Naive thymus-derived CD4-positive, alpha-beta T cell (primary cell): Measurements from ENCODE around the gene CNTN2. TPM values are rescaled to one million over a fixed set of nuclear protein-coding genes. Genes with fewer than 3 reads are reported as not detected.

ENCODE experiments used
- ATAC-seq: fragments of 150-1000 bp; cut with Tn5 transposase; 2 replicates; pipeline ENCODE4 v1.10.0; 2021; ENCODE audit warnings: mild to moderate bottlenecking, moderate library complexity
- CTCF ChIA-PET: fragments of 350-600 bp; sonication (Branson Sonifier 250); formaldehyde crosslinking; loops from one replicate; lab custom pipeline; 2021; ENCODE audit warnings: antibody characterized with exemption; lab: Charles Lee
- POLR2A ChIA-PET: fragments of 350-600 bp; sonication (Branson Sonifier 250); formaldehyde crosslinking; loops from one replicate; lab custom pipeline; 2021; ENCODE audit warnings: antibody characterized with exemption, inconsistent platforms; lab: Charles Lee
- DNase-seq, 9 donors: peaks; one replicate each; pipeline versions ENCODE4 v3.0.0 to v3.0.0-alpha.2; 2020 to 2022; ENCODE audit warnings: mixed read lengths in 1 of 9
- H3K27ac ChIP-seq: one replicate; pipeline ENCODE4 v1.7.0; 2013; ENCODE audit warnings: mild to moderate bottlenecking, low read depth, low read length, moderate library complexity
- H3K27me3 ChIP-seq, 2 donors: one replicate each; pipeline ENCODE4 v1.7.0; 2013; ENCODE audit warnings: low read length in 2 of 2, mild to moderate bottlenecking in 2 of 2, moderate library complexity in 2 of 2; ENCODE audit not compliant: control insufficient read depth in 2 of 2, insufficient read depth in 2 of 2
- H3K36me3 ChIP-seq, 3 experiments: 1 replicate in 2 of 3; 2 replicates in 1 of 3; pipeline ENCODE4 v1.7.0; 2013; ENCODE audit warnings: low read length in 3 of 3, mild to moderate bottlenecking in 3 of 3, moderate library complexity in 1 of 3; ENCODE audit not compliant: insufficient read depth in 3 of 3, control insufficient read depth in 2 of 3
- H3K4me1 ChIP-seq, 2 donors: one replicate each; pipeline ENCODE4 v1.7.0; 2013; ENCODE audit warnings: low read length in 2 of 2, mild to moderate bottlenecking in 2 of 2, moderate library complexity in 1 of 2; ENCODE audit not compliant: control insufficient read depth in 2 of 2, insufficient read depth in 2 of 2
- H3K4me3 ChIP-seq: 2 replicates; pipeline ENCODE4 v1.7.0; 2013; ENCODE audit warnings: mild to moderate bottlenecking, low read length
- H3K9me3 ChIP-seq, 3 experiments: 1 replicate in 2 of 3; 2 replicates in 1 of 3; pipeline ENCODE4 v1.7.0; 2013; ENCODE audit warnings: low read length in 3 of 3; ENCODE audit not compliant: control insufficient read depth in 2 of 3
- H3K27ac Mint-ChIP-seq, 9 donors: one replicate each; pipeline ENCODE4 v1.8.0; 2020 to 2022; ENCODE audit warnings: mixed read lengths in 9 of 9, mild to moderate bottlenecking in 8 of 9, moderate library complexity in 5 of 9, inconsistent platforms in 2 of 9
- H3K27me3 Mint-ChIP-seq, 5 donors: one replicate each; pipeline ENCODE4 v1.8.0; 2021 to 2022; ENCODE audit warnings: mixed read lengths in 5 of 5, mild to moderate bottlenecking in 1 of 5
- H3K36me3 Mint-ChIP-seq, 5 donors: one replicate each; pipeline ENCODE4 v1.8.0; 2020 to 2022; ENCODE audit warnings: mixed read lengths in 5 of 5, mild to moderate bottlenecking in 3 of 5, inconsistent platforms in 1 of 5
- H3K4me1 Mint-ChIP-seq, 7 donors: one replicate each; pipeline ENCODE4 v1.8.0; 2020 to 2022; ENCODE audit warnings: mixed read lengths in 7 of 7, mild to moderate bottlenecking in 3 of 7, inconsistent platforms in 1 of 7
- H3K4me3 Mint-ChIP-seq, 10 donors: one replicate each; pipeline ENCODE4 v1.8.0; 2020 to 2022; ENCODE audit warnings: mild to moderate bottlenecking in 10 of 10, mixed read lengths in 10 of 10, moderate library complexity in 6 of 10, inconsistent platforms in 2 of 10
- H3K9me3 Mint-ChIP-seq, 11 donors: one replicate each; pipeline ENCODE4 v1.8.0; 2020 to 2022; ENCODE audit warnings: mixed read lengths in 11 of 11, mild to moderate bottlenecking in 4 of 11, inconsistent platforms in 1 of 11, moderate library complexity in 1 of 11
- intact Hi-C, 2 donors: fragments of 100-400 bp; cut with micrococcal nuclease; formaldehyde crosslinking; loops; one replicate each; pipeline ENCODE4 v1.15.1; 2023
- polyA plus RNA-seq, 2 donors: library from polyadenylated mRNA; unstranded; fragments of 300-500 nt; fragmentation: Illumina TruSeq; gene quantifications; one replicate each; pipeline ENCODE4 v1.2.3, GENCODE V29; 2021
- total RNA-seq, 6 experiments: library from RNA in 5 of 6; stranded (reverse) in 5 of 6; gene quantifications; 1 replicate in 5 of 6; 2 replicates in 1 of 6; pipeline ENCODE4 v1.2.3 and lab custom pipeline; 2021 to 2026

The CNTN2 gene
- total and polyA plus RNA-seq, 7 experiments from 2014 or later, result not detected

GRCh38 chr1:205041998-205042910 lies 758 bp upstream of the CNTN2 start:
- CTCF ChIA-PET, result no interaction called here
- H3K36me3 Mint-ChIP-seq, result no peaks in the 10 kb centered on the region
- intact Hi-C loops, result no loop called here

GRCh38 chr1:205043866-205044265 lies 854 bp downstream of the CNTN2 start:
- Mint-ChIP-seq H3K27me3 (peaks cover 33 to 75% (median 51%) of the 10 kb centered on the region in 5 donors), H3K9me3 (no peaks in the 10 kb centered on the region), H3K4me1 (no peaks in the 10 kb centered on the region), H3K36me3 (no peaks in the 10 kb centered on the region), H3K4me3 (no peak overlapping the region), H3K27ac (no peak overlapping the region)
- no peak for ATAC-seq
- H3K4me1 ChIP-seq, result no peaks in the 10 kb centered on the region
- intact Hi-C loops, result no loop called here
- DNase-seq, result no peak
- H3K4me3 ChIP-seq, result no peak overlapping the region
- POLR2A ChIA-PET, result no interaction called here
- H3K36me3 ChIP-seq, result no peaks in the 10 kb centered on the region
- no peak overlapping the region for H3K27ac ChIP-seq
- no peaks in the 10 kb centered on the region for H3K9me3 ChIP-seq
- CTCF ChIA-PET, result no interaction called here
- H3K27me3 ChIP-seq, result no peaks in the 10 kb centered on the region

More at GRCh38 chr1:205041998-205042910, 758 bp upstream of the CNTN2 start:
- Histone ChIP-seq H3K4me3 (no peak overlapping the region), H3K9me3 (no peaks in the 10 kb centered on the region), H3K27me3 (no peaks in the 10 kb centered on the region), H3K27ac (no peak overlapping the region), H3K36me3 (no peaks in the 10 kb centered on the region), H3K4me1 (no peaks in the 10 kb centered on the region)
- Mint-ChIP-seq H3K9me3 (no peaks in the 10 kb centered on the region), H3K27ac (no peak overlapping the region), H3K27me3 (peaks cover 33 to 71% (median 45%) of the 10 kb centered on the region in 5 donors), H3K4me1 (no peaks in the 10 kb centered on the region), H3K4me3 (no peak overlapping the region)
- POLR2A ChIA-PET, result no interaction called here
- ATAC-seq, result no peak
- no peak for DNase-seq

GRCh38 chr1:205044741-205045140 lies 1.7 kb downstream of the CNTN2 start:
- ATAC-seq, result no peak
- H3K9me3 Mint-ChIP-seq, result no peaks in the 10 kb centered on the region
- CTCF ChIA-PET, result no interaction called here

GRCh38 chr1:205045146-205045545 lies 2.1 kb downstream of the CNTN2 start:
- Mint-ChIP-seq H3K36me3 (no peaks in the 10 kb centered on the region), H3K4me1 (no peaks in the 10 kb centered on the region), H3K4me3 (no peak overlapping the region), H3K9me3 (no peaks in the 10 kb centered on the region), H3K27me3 (peaks cover 33 to 66% (median 47%) of the 10 kb centered on the region in 5 donors), H3K27ac (no peak overlapping the region)
- no peaks in the 10 kb centered on the region for H3K9me3 ChIP-seq
- POLR2A ChIA-PET, result no interaction called here
- CTCF ChIA-PET, result no interaction called here
- no peaks in the 10 kb centered on the region for H3K4me1 ChIP-seq
- H3K27me3 ChIP-seq, result no peaks in the 10 kb centered on the region
- DNase-seq (no peak), ATAC-seq (no peak)
- no peak overlapping the region for H3K4me3 ChIP-seq
- no peak overlapping the region for H3K27ac ChIP-seq
- intact Hi-C loops, result no loop called here
- H3K36me3 ChIP-seq, result no peaks in the 10 kb centered on the region

More at GRCh38 chr1:205044741-205045140, 1.7 kb downstream of the CNTN2 start:
- no peak overlapping the region for H3K4me3 ChIP-seq
- no peak for DNase-seq
- Mint-ChIP-seq H3K36me3 (no peaks in the 10 kb centered on the region), H3K4me1 (no peaks in the 10 kb centered on the region), H3K27ac (no peak overlapping the region), H3K27me3 (peaks cover 33 to 69% (median 50%) of the 10 kb centered on the region in 5 donors), H3K4me3 (no peak overlapping the region)
- H3K4me1 ChIP-seq, result no peaks in the 10 kb centered on the region
- no peak overlapping the region for H3K27ac ChIP-seq
- intact Hi-C loops, result no loop called here
- no peaks in the 10 kb centered on the region for H3K36me3 ChIP-seq
- POLR2A ChIA-PET, result no interaction called here
- no peaks in the 10 kb centered on the region for H3K9me3 ChIP-seq
- H3K27me3 ChIP-seq, result no peaks in the 10 kb centered on the region

GRCh38 chr1:205046870-205047269 lies 3.9 kb downstream of the CNTN2 start:
- Mint-ChIP-seq H3K9me3 (no peaks in the 10 kb centered on the region), H3K36me3 (no peaks in the 10 kb centered on the region), H3K4me1 (no peaks in the 10 kb centered on the region), H3K4me3 (no peak overlapping the region), H3K27me3 (peaks cover 23 to 52% (median 42%) of the 10 kb centered on the region in 5 donors), H3K27ac (no peak overlapping the region)
- POLR2A ChIA-PET, result no interaction called here
- H3K27ac ChIP-seq, result no peak overlapping the region
- H3K27me3 ChIP-seq, result no peaks in the 10 kb centered on the region
- no peaks in the 10 kb centered on the region for H3K36me3 ChIP-seq
- CTCF ChIA-PET, result interaction anchor here (0.7 kb wide), 1 partner anchor 17 kb away, joined by 3 read pairs; no protein-coding TSS in a partner anchor
- no peaks in the 10 kb centered on the region for H3K9me3 ChIP-seq
- H3K4me1 ChIP-seq, result no peaks in the 10 kb centered on the region
- ATAC-seq (no peak), DNase-seq (no peak)
- no peak overlapping the region for H3K4me3 ChIP-seq
- intact Hi-C loops, result no loop called here

- no peak overlapping the region for H3K4me3 ChIP-seq
- Mint-ChIP-seq H3K27ac (no peak overlapping the region), H3K4me1 (no peaks in the 10 kb centered on the region), H3K9me3 (no peaks in the 10 kb centered on the region), H3K27me3 (peaks cover 17 to 43% (median 32%) of the 10 kb centered on the region in 5 donors), H3K4me3 (no peak overlapping the region), H3K36me3 (no peaks in the 10 kb centered on the region)
- ChIA-PET POLR2A (no interaction called here), CTCF (interaction anchor here (0.6 kb wide), 1 partner anchor 17 kb away, joined by 3 read pairs; no protein-coding TSS in a partner anchor)
- no peaks in the 10 kb centered on the region for H3K9me3 ChIP-seq
- DNase-seq, result no peak
- H3K27me3 ChIP-seq, result no peaks in the 10 kb centered on the region
- intact Hi-C loops, result no loop called here
- H3K36me3 ChIP-seq, result no peaks in the 10 kb centered on the region
- no peak for ATAC-seq
- H3K27ac ChIP-seq, result no peak overlapping the region
- H3K4me1 ChIP-seq, result no peaks in the 10 kb centered on the region
These were observed 4.8 kb downstream of the CNTN2 start for GRCh38 chr1:205047764-205048231.
